Natural killer cell (primary cell): Measurements from ENCODE around the gene PITPNC1. TPM values are rescaled to one million over a fixed set of nuclear protein-coding genes. Genes with fewer than 3 reads are reported as not detected.
A peak's percentile ranks its signal among the peaks of the same experiment; 100 is the strongest.

ENCODE experiments used
- ATAC-seq, 3 donors: fragments of 150-1000 bp in 2 of 3; fragments of 200-7000 bp in 1 of 3; cut with Tn5 transposase; 1 replicate in 1 of 3; 2 replicates in 2 of 3; pipeline ENCODE4 v1.10.0; 2021; ENCODE audit warnings: mild to moderate bottlenecking in 2 of 3, moderate library complexity in 2 of 3
- DNase-seq, 2 donors: peaks; one replicate each; pipeline versions ENCODE4 v3.0.0 to v3.0.0-alpha.2; 2013 to 2021; ENCODE audit warnings: mixed read lengths in 1 of 2
- H3K27ac ChIP-seq: one replicate; pipeline ENCODE4 v1.5.1; 2013; ENCODE audit warnings: mild to moderate bottlenecking, low read length
- H3K27me3 ChIP-seq: one replicate; pipeline ENCODE4 v1.6.1; 2013; ENCODE audit warnings: low read length; ENCODE audit not compliant: control insufficient read depth, insufficient read depth
- H3K36me3 ChIP-seq: one replicate; pipeline ENCODE4 v1.6.1; 2013; ENCODE audit warnings: low read length; ENCODE audit not compliant: control insufficient read depth, insufficient read depth
- H3K4me1 ChIP-seq: one replicate; pipeline ENCODE4 v1.6.1; 2013; ENCODE audit warnings: low read length; ENCODE audit not compliant: control insufficient read depth, insufficient read depth
- H3K4me3 ChIP-seq: one replicate; pipeline ENCODE4 v1.5.1; 2013; ENCODE audit warnings: low read length
- H3K9me3 ChIP-seq: one replicate; pipeline ENCODE4 v1.6.1; 2013; ENCODE audit warnings: low read length; ENCODE audit not compliant: control insufficient read depth, insufficient read depth
- H3K27ac Mint-ChIP-seq, 2 donors: one replicate each; pipeline ENCODE4 v1.8.0; 2022; ENCODE audit warnings: mild to moderate bottlenecking in 2 of 2, mixed read lengths in 2 of 2, moderate library complexity in 1 of 2
- H3K27me3 Mint-ChIP-seq, 2 donors: one replicate each; pipeline ENCODE4 v1.8.0; 2022; ENCODE audit warnings: low read depth in 2 of 2, mixed read lengths in 2 of 2
- H3K36me3 Mint-ChIP-seq: one replicate; pipeline ENCODE4 v1.8.0; 2022; ENCODE audit warnings: mixed read lengths
- H3K4me1 Mint-ChIP-seq, 2 donors: one replicate each; pipeline ENCODE4 v1.8.0; 2022; ENCODE audit warnings: mixed read lengths in 2 of 2
- H3K4me3 Mint-ChIP-seq: one replicate; pipeline ENCODE4 v1.8.0; 2022; ENCODE audit warnings: mild to moderate bottlenecking, moderate library complexity, mixed read lengths
- H3K9me3 Mint-ChIP-seq, 2 donors: one replicate each; pipeline ENCODE4 v1.8.0; 2022; ENCODE audit warnings: mixed read lengths in 2 of 2
- CTCF ChIP-seq: fragments of 200-600 bp; IDR thresholded peaks from one replicate; pipeline ENCODE4 v1.8.0; 2022; ENCODE audit warnings: antibody characterized with exemption
- WGBS: methylation state at CpG from one replicate; pipeline ENCODE4 v1.1.7; 2013; ENCODE audit warnings: missing lambda C conversion rate; ENCODE audit not compliant: insufficient coverage; 5-methylcytosine and 5-hydroxymethylcytosine counted together
- intact Hi-C: fragments of 100-400 bp; cut with micrococcal nuclease; formaldehyde crosslinking; loops from one replicate; pipeline ENCODE4 v1.14.2; 2022
- total RNA-seq, 4 donors: library from RNA; stranded (reverse); fragments of 120-200 nt in 1 of 4; gene quantifications; one replicate each; pipeline versions ENCODE4 v1.2.3 to v1.2.4, GENCODE V29; 2013 to 2022

The PITPNC1 gene
- total RNA-seq, 3 donors from 2014 or later (not counting 1 experiment from before 2014, with no cell fraction given) = 150 to 185 (median 169) TPM

- H3K4me1 ChIP-seq = peaks cover 42% of the 10 kb centered on the region
- no peaks in the 10 kb centered on the region for H3K9me3 ChIP-seq
- DNase-seq (no peak), ATAC-seq (no peak)
- no peak overlapping the region for H3K4me3 ChIP-seq
- peaks cover 7% of the 10 kb centered on the region for H3K36me3 ChIP-seq
- Mint-ChIP-seq H3K27ac (peak overlapping the region in 1 of 2 donors; percentile 16), H3K4me1 (peaks cover 48 to 83% of the 10 kb centered on the region in 2 donors), H3K27me3 (no peaks in the 10 kb centered on the region), H3K4me3 (no peak overlapping the region), H3K36me3 (no peaks in the 10 kb centered on the region), H3K9me3 (no peaks in the 10 kb centered on the region)
- no peaks in the 10 kb centered on the region for H3K27me3 ChIP-seq
- no peak for TF ChIP-seq CTCF
- intact Hi-C loops = no loop called here
- H3K27ac ChIP-seq = no peak overlapping the region
- 97% methylated on average over 14 of the region's 14 CpGs for WGBS
Observed at GRCh38 chr17:67652433-67652832, 275.4 kb downstream of the PITPNC1 start.

GRCh38 chr17:67655478-67656148, 278.5 kb downstream of the PITPNC1 start:
- H3K27ac ChIP-seq = peak overlapping the region; percentile 26
- 43% methylated on average over 7 of the region's 7 CpGs for WGBS
- DNase-seq = peak in 1 of 2 donors; percentile 13
- H3K4me1 ChIP-seq = peaks cover 24% of the 10 kb centered on the region
- no peaks in the 10 kb centered on the region for H3K27me3 ChIP-seq
- intact Hi-C loops = no loop called here
- peaks cover 6% of the 10 kb centered on the region for H3K36me3 Mint-ChIP-seq
- ATAC-seq = peak; percentile 21 to 51 (median 29)
- no peaks in the 10 kb centered on the region for H3K9me3 Mint-ChIP-seq
- no peak for TF ChIP-seq CTCF
- H3K36me3 ChIP-seq = peaks cover 7% of the 10 kb centered on the region
- H3K9me3 ChIP-seq = no peaks in the 10 kb centered on the region
- no peaks in the 10 kb centered on the region for H3K27me3 Mint-ChIP-seq
- H3K27ac Mint-ChIP-seq = peak overlapping the region; percentile 87 to 89
- H3K4me3 ChIP-seq = no peak overlapping the region
- peaks cover 52 to 83% of the 10 kb centered on the region in 2 donors for H3K4me1 Mint-ChIP-seq
- H3K4me3 Mint-ChIP-seq = peak overlapping the region; percentile 49

- no peak for TF ChIP-seq CTCF
- peaks cover 8% of the 10 kb centered on the region for H3K36me3 ChIP-seq
- Mint-ChIP-seq H3K27me3 (no peaks in the 10 kb centered on the region), H3K27ac (peak overlapping the region; percentile 87 to 89), H3K4me1 (peaks cover 47 to 81% of the 10 kb centered on the region in 2 donors), H3K36me3 (peaks cover 6% of the 10 kb centered on the region), H3K9me3 (no peaks in the 10 kb centered on the region), H3K4me3 (peak overlapping the region; percentile 62)
- no peaks in the 10 kb centered on the region for H3K27me3 ChIP-seq
- no peaks in the 10 kb centered on the region for H3K9me3 ChIP-seq
- H3K27ac ChIP-seq = peak overlapping the region; percentile 26
- peaks cover 24% of the 10 kb centered on the region for H3K4me1 ChIP-seq
- DNase-seq = no peak
- no peak overlapping the region for H3K4me3 ChIP-seq
- ATAC-seq = peak; percentile 64 to 80 (median 73)
- intact Hi-C loops = no loop called here
- 69% methylated on average over 6 of the region's 8 CpGs for WGBS
Observed at GRCh38 chr17:67656494-67657203, 279.6 kb downstream of the PITPNC1 start.
